ENCODE measurements around the gene KLHL29. TPM values are rescaled to one million over a fixed set of nuclear protein-coding genes. Genes with fewer than 3 reads are reported as not detected.

The KLHL29 gene
- total and polyA plus RNA-seq, 5 donors from 2014 or later = 0.09 to 1.3 (median 0.24) TPM

GRCh38 chr2:23530206-23530908 is 145.4 kb downstream of the KLHL29 start:
- Mint-ChIP-seq H3K4me3 (no peak overlapping the region), H3K4me1 (peaks cover 0 to 36% (median 14%) of the 10 kb centered on the region in 4 donors), H3K27ac (no peak overlapping the region), H3K27me3 (peaks cover 8% of the 10 kb centered on the region), H3K9me3 (no peaks in the 10 kb centered on the region), H3K36me3 (no peaks in the 10 kb centered on the region)
- no peaks in the 10 kb centered on the region for H3K9me3 ChIP-seq (ENCODE audit: control insufficient read depth in 2 of 2, low read length in 2 of 2)
- no peaks in the 10 kb centered on the region for H3K27me3 ChIP-seq (ENCODE audit: control insufficient read depth, insufficient read depth, low read length)
- no peak overlapping the region for H3K4me3 ChIP-seq (ENCODE audit: low read depth, low read length)
- H3K27ac ChIP-seq (ENCODE audit: insufficient read depth, low read length, poor library complexity, severe bottlenecking) = no peak overlapping the region
- H3K36me3 ChIP-seq (ENCODE audit: control insufficient read depth, insufficient read depth, low read length) = no peaks in the 10 kb centered on the region
- peaks cover 13% of the 10 kb centered on the region for H3K4me1 ChIP-seq (ENCODE audit: control insufficient read depth, insufficient read depth, low read length, poor library complexity, severe bottlenecking)
- ATAC-seq (ENCODE audit: low read depth in 2 of 2) (no peak), DNase-seq (no peak)

- no peaks in the 10 kb centered on the region for H3K36me3 Mint-ChIP-seq
- no peaks in the 10 kb centered on the region for H3K9me3 Mint-ChIP-seq
- ATAC-seq (ENCODE audit: low read depth in 2 of 2) = no peak
- H3K27me3 Mint-ChIP-seq = peaks cover 8% of the 10 kb centered on the region
- no peak overlapping the region for H3K4me3 Mint-ChIP-seq
- Histone ChIP-seq H3K27me3 (ENCODE audit: control insufficient read depth, insufficient read depth, low read length) (no peaks in the 10 kb centered on the region), H3K4me3 (ENCODE audit: low read depth, low read length) (no peak overlapping the region), H3K27ac (ENCODE audit: insufficient read depth, low read length, poor library complexity, severe bottlenecking) (no peak overlapping the region), H3K9me3 (ENCODE audit: control insufficient read depth in 2 of 2, low read length in 2 of 2) (no peaks in the 10 kb centered on the region), H3K36me3 (ENCODE audit: control insufficient read depth, insufficient read depth, low read length) (no peaks in the 10 kb centered on the region), H3K4me1 (ENCODE audit: control insufficient read depth, insufficient read depth, low read length, poor library complexity, severe bottlenecking) (peaks cover 13% of the 10 kb centered on the region)
- peak in 1 of 3 donors; percentile 14 for DNase-seq
- H3K4me1 Mint-ChIP-seq = peaks cover 0 to 38% (median 17%) of the 10 kb centered on the region in 4 donors
- H3K27ac Mint-ChIP-seq = no peak overlapping the region
Observed at GRCh38 chr2:23530909-23531276, 145.9 kb downstream of the KLHL29 start.

GRCh38 chr2:23531280-23531679 is 146.3 kb downstream of the KLHL29 start:
- peaks cover 0 to 34% (median 16%) of the 10 kb centered on the region in 4 donors for H3K4me1 Mint-ChIP-seq
- peaks cover 10% of the 10 kb centered on the region for H3K4me1 ChIP-seq (ENCODE audit: control insufficient read depth, insufficient read depth, low read length, poor library complexity, severe bottlenecking)
- peaks cover 8% of the 10 kb centered on the region for H3K27me3 Mint-ChIP-seq
- H3K36me3 Mint-ChIP-seq = no peaks in the 10 kb centered on the region
- DNase-seq (no peak), ATAC-seq (ENCODE audit: low read depth in 2 of 2) (no peak)
- H3K27ac ChIP-seq (ENCODE audit: insufficient read depth, low read length, poor library complexity, severe bottlenecking) = no peak overlapping the region
- no peaks in the 10 kb centered on the region for H3K27me3 ChIP-seq (ENCODE audit: control insufficient read depth, insufficient read depth, low read length)
- H3K9me3 Mint-ChIP-seq = no peaks in the 10 kb centered on the region
- H3K4me3 Mint-ChIP-seq = no peak overlapping the region
- no peaks in the 10 kb centered on the region for H3K36me3 ChIP-seq (ENCODE audit: control insufficient read depth, insufficient read depth, low read length)
- H3K27ac Mint-ChIP-seq = peak overlapping the region in 2 of 3 donors; percentile 15 to 71
- no peaks in the 10 kb centered on the region for H3K9me3 ChIP-seq (ENCODE audit: control insufficient read depth in 2 of 2, low read length in 2 of 2)
- H3K4me3 ChIP-seq (ENCODE audit: low read depth, low read length) = no peak overlapping the region

- no peak for DNase-seq
- H3K36me3 ChIP-seq (ENCODE audit: control insufficient read depth, insufficient read depth, low read length) = no peaks in the 10 kb centered on the region
- Mint-ChIP-seq H3K4me1 (peaks cover 0 to 33% (median 16%) of the 10 kb centered on the region in 4 donors), H3K27me3 (peaks cover 8% of the 10 kb centered on the region), H3K36me3 (no peaks in the 10 kb centered on the region), H3K4me3 (peak overlapping the region in 3 of 4 donors; percentile 64 to 93 (median 90)), H3K9me3 (no peaks in the 10 kb centered on the region), H3K27ac (peak overlapping the region; percentile 95 to 98 (median 97))
- H3K4me3 ChIP-seq (ENCODE audit: low read depth, low read length) = peak overlapping the region; percentile 28
- H3K27me3 ChIP-seq (ENCODE audit: control insufficient read depth, insufficient read depth, low read length) = no peaks in the 10 kb centered on the region
- no peak overlapping the region for H3K27ac ChIP-seq (ENCODE audit: insufficient read depth, low read length, poor library complexity, severe bottlenecking)
- ATAC-seq (ENCODE audit: low read depth in 2 of 2) = no peak
- no peaks in the 10 kb centered on the region for H3K9me3 ChIP-seq (ENCODE audit: control insufficient read depth in 2 of 2, low read length in 2 of 2)
- H3K4me1 ChIP-seq (ENCODE audit: control insufficient read depth, insufficient read depth, low read length, poor library complexity, severe bottlenecking) = peaks cover 10% of the 10 kb centered on the region
Observed at GRCh38 chr2:23531881-23532280, 146.9 kb downstream of the KLHL29 start.

- Histone ChIP-seq H3K27me3 (ENCODE audit: control insufficient read depth, insufficient read depth, low read length) (no peaks in the 10 kb centered on the region), H3K4me1 (ENCODE audit: control insufficient read depth, insufficient read depth, low read length, poor library complexity, severe bottlenecking) (peaks cover 10% of the 10 kb centered on the region), H3K4me3 (ENCODE audit: low read depth, low read length) (peak overlapping the region; percentile 28), H3K9me3 (ENCODE audit: control insufficient read depth in 2 of 2, low read length in 2 of 2) (no peaks in the 10 kb centered on the region), H3K36me3 (ENCODE audit: control insufficient read depth, insufficient read depth, low read length) (no peaks in the 10 kb centered on the region), H3K27ac (ENCODE audit: insufficient read depth, low read length, poor library complexity, severe bottlenecking) (no peak overlapping the region)
- Mint-ChIP-seq H3K9me3 (no peaks in the 10 kb centered on the region), H3K27ac (peak overlapping the region; percentile 95 to 98 (median 97)), H3K4me1 (peaks cover 0 to 33% (median 16%) of the 10 kb centered on the region in 4 donors), H3K27me3 (peaks cover 8% of the 10 kb centered on the region), H3K4me3 (peak overlapping the region; percentile 64 to 93 (median 82)), H3K36me3 (no peaks in the 10 kb centered on the region)
- DNase-seq (peak in 2 of 3 donors; percentile 29 to 74), ATAC-seq (ENCODE audit: low read depth in 2 of 2) (peak; percentile 57 to 69)
Observed at GRCh38 chr2:23532391-23533337, 147.7 kb downstream of the KLHL29 start.

GRCh38 chr2:23533338-23533695 is 148.3 kb downstream of the KLHL29 start:
- DNase-seq (no peak), ATAC-seq (ENCODE audit: low read depth in 2 of 2) (no peak)
- H3K27me3 ChIP-seq (ENCODE audit: control insufficient read depth, insufficient read depth, low read length) = no peaks in the 10 kb centered on the region
- Mint-ChIP-seq H3K4me1 (peaks cover 0 to 33% (median 16%) of the 10 kb centered on the region in 4 donors), H3K27me3 (peaks cover 8% of the 10 kb centered on the region), H3K36me3 (no peaks in the 10 kb centered on the region), H3K27ac (peak overlapping the region; percentile 95 to 98 (median 97)), H3K9me3 (no peaks in the 10 kb centered on the region), H3K4me3 (peak overlapping the region in 3 of 4 donors; percentile 6 to 93 (median 90))
- no peak overlapping the region for H3K4me3 ChIP-seq (ENCODE audit: low read depth, low read length)
- H3K9me3 ChIP-seq (ENCODE audit: control insufficient read depth in 2 of 2, low read length in 2 of 2) = no peaks in the 10 kb centered on the region
- H3K27ac ChIP-seq (ENCODE audit: insufficient read depth, low read length, poor library complexity, severe bottlenecking) = no peak overlapping the region
- peaks cover 10% of the 10 kb centered on the region for H3K4me1 ChIP-seq (ENCODE audit: control insufficient read depth, insufficient read depth, low read length, poor library complexity, severe bottlenecking)
- no peaks in the 10 kb centered on the region for H3K36me3 ChIP-seq (ENCODE audit: control insufficient read depth, insufficient read depth, low read length)

- no peaks in the 10 kb centered on the region for H3K9me3 ChIP-seq (ENCODE audit: control insufficient read depth in 2 of 2, low read length in 2 of 2)
- no peaks in the 10 kb centered on the region for H3K36me3 ChIP-seq (ENCODE audit: control insufficient read depth, insufficient read depth, low read length)
- ATAC-seq (ENCODE audit: low read depth in 2 of 2) (no peak), DNase-seq (no peak)
- no peak overlapping the region for H3K4me3 Mint-ChIP-seq
- peak overlapping the region in 2 of 3 donors; percentile 9 to 11 for H3K27ac Mint-ChIP-seq
- no peaks in the 10 kb centered on the region for H3K9me3 Mint-ChIP-seq
- peaks cover 10% of the 10 kb centered on the region for H3K4me1 ChIP-seq (ENCODE audit: control insufficient read depth, insufficient read depth, low read length, poor library complexity, severe bottlenecking)
- H3K36me3 Mint-ChIP-seq = no peaks in the 10 kb centered on the region
- no peak overlapping the region for H3K27ac ChIP-seq (ENCODE audit: insufficient read depth, low read length, poor library complexity, severe bottlenecking)
- no peaks in the 10 kb centered on the region for H3K27me3 ChIP-seq (ENCODE audit: control insufficient read depth, insufficient read depth, low read length)
- peaks cover 0 to 33% (median 16%) of the 10 kb centered on the region in 4 donors for H3K4me1 Mint-ChIP-seq
- no peak overlapping the region for H3K4me3 ChIP-seq (ENCODE audit: low read depth, low read length)
- H3K27me3 Mint-ChIP-seq = peaks cover 4% of the 10 kb centered on the region
Observed at GRCh38 chr2:23534771-23535170, 149.8 kb downstream of the KLHL29 start.
